GM06990 (cell line): Measurements from ENCODE around the gene CACNA1B.

Source experiments
- DNase-seq: peaks from one replicate; pipeline ENCODE4 v3.0.0-alpha.2; 2011; ENCODE audit not compliant: insufficient read length; ENCODE audit errors: extremely low read depth
- H3K27me3 ChIP-seq: replicated peaks from 2 replicates; pipeline ENCODE4 v1.6.0; 2011; ENCODE audit warnings: low read length; ENCODE audit not compliant: control insufficient read depth, insufficient read depth
- H3K36me3 ChIP-seq: 2 replicates; pipeline ENCODE4 v1.5.1; 2011; ENCODE audit warnings: low read length; ENCODE audit not compliant: control insufficient read depth, insufficient read depth
- H3K4me3 ChIP-seq: replicated peaks from 2 replicates; pipeline ENCODE4 v1.5.1; 2011; ENCODE audit warnings: low read depth, mild to moderate bottlenecking, control low read depth, low read length
- TF ChIP-seq, protein P1 (sequence below): IDR thresholded peaks from 2 replicates; pipeline ENCODE4 v1.5.1; 2011; ENCODE audit warnings: low read length, control low read depth, mild to moderate bottlenecking, inconsistent platforms; ENCODE audit not compliant: insufficient read depth, poor library complexity, severe bottlenecking

Gene CACNA1B

DNA sequence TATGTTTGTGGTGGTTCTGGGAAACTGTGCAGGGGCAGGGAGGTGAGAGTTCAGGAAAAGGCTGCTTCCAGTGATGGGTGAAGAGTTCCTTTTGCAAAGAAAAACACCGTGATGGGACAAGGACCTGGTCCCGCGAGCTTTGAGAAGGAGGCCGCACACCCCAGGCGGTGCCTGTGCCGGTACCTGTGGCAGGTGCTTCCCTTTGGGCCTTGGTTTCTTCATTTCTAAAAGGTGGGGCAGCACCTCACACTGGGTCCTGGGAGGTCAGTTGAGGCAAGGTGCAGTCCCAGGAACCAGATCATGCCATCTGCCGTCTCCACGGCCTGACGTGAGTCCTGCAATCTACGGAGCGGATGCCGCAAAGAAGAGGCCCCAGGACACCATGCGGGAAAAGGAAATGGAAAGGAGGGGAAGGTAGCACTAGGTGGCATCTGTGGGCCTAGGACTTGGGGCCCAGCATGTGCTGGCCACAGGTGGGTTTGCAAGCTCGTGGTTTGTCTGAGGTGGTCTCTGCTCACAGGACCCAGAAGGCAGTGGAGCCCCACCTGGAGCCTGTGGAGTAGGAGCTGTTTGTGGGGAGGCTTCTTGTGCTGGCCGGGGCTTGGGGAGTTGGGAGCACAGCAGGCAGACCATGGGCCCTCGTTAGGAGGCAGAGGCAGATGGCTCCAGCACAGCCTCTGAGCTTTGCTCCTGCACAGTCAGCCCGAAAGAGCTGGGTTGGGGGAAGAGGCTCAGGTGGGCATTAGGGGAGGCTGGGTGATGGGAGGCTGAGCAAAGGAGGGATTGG lies 131.6 kb downstream of the CACNA1B start:
- H3K4me3 ChIP-seq, result no peak overlapping the region
- TF ChIP-seq, protein P1, sequence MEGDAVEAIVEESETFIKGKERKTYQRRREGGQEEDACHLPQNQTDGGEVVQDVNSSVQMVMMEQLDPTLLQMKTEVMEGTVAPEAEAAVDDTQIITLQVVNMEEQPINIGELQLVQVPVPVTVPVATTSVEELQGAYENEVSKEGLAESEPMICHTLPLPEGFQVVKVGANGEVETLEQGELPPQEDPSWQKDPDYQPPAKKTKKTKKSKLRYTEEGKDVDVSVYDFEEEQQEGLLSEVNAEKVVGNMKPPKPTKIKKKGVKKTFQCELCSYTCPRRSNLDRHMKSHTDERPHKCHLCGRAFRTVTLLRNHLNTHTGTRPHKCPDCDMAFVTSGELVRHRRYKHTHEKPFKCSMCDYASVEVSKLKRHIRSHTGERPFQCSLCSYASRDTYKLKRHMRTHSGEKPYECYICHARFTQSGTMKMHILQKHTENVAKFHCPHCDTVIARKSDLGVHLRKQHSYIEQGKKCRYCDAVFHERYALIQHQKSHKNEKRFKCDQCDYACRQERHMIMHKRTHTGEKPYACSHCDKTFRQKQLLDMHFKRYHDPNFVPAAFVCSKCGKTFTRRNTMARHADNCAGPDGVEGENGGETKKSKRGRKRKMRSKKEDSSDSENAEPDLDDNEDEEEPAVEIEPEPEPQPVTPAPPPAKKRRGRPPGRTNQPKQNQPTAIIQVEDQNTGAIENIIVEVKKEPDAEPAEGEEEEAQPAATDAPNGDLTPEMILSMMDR, result no peak
- no peaks in the 10 kb centered on the region for H3K27me3 ChIP-seq
- H3K36me3 ChIP-seq, result no peaks in the 10 kb centered on the region
- no peak for DNase-seq

DNA sequence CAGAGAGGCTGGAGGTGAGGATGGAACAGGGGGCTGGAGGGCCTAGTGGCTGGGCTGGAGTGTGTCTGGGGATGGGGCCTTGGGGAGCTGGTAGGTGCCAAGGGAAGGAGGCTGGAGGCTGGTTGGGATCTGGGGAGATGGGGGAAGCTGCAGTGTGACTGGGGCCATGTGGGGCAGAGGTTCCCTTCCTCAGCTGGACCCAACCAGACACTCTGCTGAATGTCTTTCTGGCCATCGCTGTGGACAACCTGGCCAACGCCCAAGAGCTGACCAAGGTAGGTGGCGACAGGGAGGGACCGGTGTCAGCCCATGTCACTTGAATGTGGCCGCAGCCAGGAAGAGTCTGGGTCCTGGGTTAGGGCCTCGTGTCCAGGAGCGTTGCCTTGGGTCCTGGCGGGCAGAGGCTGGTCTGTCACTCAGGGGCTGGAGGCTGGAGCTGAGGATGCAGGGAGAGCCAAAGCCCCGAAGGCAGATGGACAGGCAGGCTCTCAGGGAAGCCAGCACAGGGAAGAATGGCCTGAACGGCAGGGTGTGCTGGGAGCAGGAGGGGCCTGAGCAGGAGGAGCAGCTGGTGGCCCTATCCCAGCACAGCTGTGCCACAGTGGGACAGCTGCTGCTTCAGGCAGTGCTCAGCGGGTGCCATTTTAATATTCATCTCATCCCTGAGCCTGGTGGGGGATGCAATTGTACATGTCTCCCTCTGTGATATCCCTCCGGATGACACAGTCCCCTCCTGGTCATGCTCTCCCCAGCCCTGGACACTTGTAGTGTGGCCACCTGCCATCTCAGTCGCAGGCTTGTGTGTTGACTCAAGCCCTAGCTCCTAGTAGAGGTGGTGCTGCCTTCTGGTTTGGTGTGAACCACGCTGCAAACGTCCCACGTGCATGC lies 132.5 kb downstream of the CACNA1B start:
- TF ChIP-seq, protein P1, result no peak
- Histone ChIP-seq H3K27me3 (no peaks in the 10 kb centered on the region), H3K36me3 (no peaks in the 10 kb centered on the region), H3K4me3 (no peak overlapping the region)
- DNase-seq, result no peak

DNA sequence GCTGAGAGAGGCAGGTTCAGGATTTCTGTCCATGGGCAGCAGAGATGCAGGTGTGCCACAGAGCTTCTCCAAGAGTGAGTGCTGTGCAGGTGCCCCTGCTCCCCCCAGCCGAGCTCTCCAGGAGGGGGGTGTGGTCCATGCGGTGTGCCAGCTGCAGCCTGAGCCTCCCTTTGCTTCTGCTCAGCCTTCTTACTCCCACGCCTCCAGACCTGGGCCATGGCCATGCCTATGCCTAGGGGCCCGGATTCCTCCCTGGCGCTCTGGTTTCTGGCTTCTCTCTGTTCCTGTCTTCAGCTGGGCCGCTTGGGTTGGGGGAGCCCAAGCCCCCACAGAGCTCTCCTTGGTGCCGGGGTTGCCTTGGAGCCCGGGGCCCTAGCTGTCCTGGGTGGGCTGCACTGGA lies 133.3 kb downstream of the CACNA1B start:
- H3K27me3 ChIP-seq, result no peaks in the 10 kb centered on the region
- no peak overlapping the region for H3K4me3 ChIP-seq
- TF ChIP-seq, protein P1, result no peak
- no peak for DNase-seq
- no peaks in the 10 kb centered on the region for H3K36me3 ChIP-seq

DNA sequence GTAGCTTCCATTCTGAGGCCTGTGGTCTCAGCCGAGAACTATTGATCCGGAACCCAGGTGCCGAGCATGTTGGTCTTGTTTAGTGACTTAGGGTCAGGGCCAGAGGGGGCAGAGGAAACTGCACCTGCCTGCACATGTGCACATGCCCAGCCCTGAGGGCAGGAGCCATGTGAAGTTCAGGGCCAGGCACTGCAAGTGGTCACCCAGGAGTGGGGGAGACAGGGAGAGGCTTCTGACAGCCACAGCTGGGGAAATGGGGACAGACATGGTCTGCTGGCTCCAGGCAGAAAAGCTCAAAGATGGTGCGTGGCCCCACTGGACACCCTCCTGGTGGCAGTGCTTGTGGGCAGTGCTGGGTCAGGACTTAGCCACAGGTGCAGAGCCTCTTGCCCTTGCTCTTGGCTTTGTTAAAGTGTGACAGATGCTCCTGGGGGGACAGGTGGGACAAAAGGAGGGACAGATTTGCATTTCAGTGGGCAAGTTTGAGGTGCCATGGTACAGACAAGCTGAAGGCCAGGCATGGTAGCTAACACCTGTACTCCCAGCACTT lies 134.4 kb downstream of the CACNA1B start:
- TF ChIP-seq, protein P1, result no peak
- no peaks in the 10 kb centered on the region for H3K36me3 ChIP-seq
- H3K27me3 ChIP-seq, result no peaks in the 10 kb centered on the region
- DNase-seq, result no peak
- H3K4me3 ChIP-seq, result no peak overlapping the region

DNA sequence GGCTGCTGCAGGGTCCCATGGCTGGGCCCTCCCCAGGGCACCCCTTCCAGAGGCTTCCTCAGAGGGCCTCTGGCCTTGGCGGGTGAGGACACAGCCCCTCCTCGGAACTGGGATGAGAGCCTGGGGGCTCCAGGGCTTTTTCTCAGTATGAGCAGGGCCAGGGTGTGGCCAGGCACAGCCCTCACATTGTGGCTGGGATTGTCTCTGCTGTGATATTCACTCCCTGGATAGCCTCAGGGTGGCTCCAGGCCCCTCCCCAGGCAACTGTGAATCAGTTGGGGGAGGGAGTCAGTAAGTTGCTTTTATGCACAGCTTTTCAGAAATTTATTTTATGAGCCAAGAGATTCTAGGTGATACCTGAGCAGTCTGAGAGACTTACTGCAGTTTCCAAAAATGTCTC lies 135.7 kb downstream of the CACNA1B start:
- TF ChIP-seq, protein P1, result no peak
- no peaks in the 10 kb centered on the region for H3K27me3 ChIP-seq
- H3K36me3 ChIP-seq, result no peaks in the 10 kb centered on the region
- DNase-seq, result no peak
- H3K4me3 ChIP-seq, result no peak overlapping the region
